HG02763 (cell line): Measurements from ENCODE around the gene ZNF780A.
A peak's percentile ranks its signal among the peaks of the same experiment; 100 is the strongest.
"Not testable (repeated sequence)": the region's sequence is repeated elsewhere in the genome, so short reads cannot be mapped to it uniquely, and the experiment has no call there.

ENCODE experiments used
- ATAC-seq: cut with Tn5 transposase; IDR thresholded peaks from one replicate; pipeline ENCODE4 v1.9.1; 2021; ENCODE audit warnings: mild to moderate bottlenecking, moderate library complexity; ENCODE audit not compliant: unreplicated experiment

The ZNF780A gene

DNA sequence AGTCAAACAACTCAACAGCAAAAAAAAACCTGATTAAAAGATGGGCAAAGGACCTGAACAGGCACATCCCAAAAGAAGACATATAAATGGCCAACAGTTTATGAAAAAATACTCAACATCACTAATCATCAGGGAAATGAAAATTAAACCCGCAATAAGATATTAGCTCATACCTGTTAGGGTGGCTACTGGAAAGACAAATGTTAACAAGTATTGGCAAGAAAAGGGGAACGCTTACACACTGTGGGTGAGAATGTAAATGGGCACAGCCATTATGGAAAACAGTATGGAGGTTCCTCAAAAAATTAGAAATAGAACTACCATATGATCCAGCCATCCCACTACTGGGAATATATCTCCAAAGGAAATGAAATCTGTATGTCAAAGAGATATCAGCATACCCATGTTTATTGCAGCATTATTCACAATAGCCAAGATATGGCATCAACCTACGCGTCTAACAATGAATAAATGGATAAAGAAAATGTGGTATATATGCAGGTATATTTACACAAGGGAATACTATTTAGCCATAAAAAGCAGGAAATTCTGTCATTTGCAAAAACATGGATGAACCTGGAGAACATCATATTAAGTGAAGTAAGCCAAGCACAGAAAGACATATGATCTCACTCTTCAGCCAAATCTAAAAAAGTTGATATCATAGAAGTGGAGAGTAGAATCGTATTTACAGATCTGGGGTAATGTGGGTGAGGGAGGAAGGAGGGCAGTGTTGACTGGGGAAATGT, 2.3 kb downstream of the ZNF780A start:
- no peak for ATAC-seq

DNA sequence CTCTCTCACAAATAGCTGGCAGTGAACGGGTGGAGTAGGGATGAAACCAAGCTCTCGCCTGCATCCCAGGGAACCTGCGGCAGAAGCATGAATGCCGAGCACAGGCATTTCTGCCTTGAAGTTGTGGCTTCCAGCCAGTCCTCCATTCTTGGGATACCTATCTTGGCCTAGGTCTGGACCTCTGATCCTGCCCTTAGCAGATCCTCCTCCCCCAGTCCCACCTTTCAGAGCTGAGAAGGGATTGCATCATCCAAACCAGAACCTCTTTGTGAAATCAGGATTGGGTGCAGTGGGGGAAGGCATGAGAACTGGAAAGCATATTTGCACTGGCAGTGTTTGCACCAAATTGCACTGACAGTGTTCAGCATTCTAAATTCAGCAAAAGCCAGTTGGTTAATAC, 5.8 kb downstream of the ZNF780A start:
- ATAC-seq = no peak

DNA sequence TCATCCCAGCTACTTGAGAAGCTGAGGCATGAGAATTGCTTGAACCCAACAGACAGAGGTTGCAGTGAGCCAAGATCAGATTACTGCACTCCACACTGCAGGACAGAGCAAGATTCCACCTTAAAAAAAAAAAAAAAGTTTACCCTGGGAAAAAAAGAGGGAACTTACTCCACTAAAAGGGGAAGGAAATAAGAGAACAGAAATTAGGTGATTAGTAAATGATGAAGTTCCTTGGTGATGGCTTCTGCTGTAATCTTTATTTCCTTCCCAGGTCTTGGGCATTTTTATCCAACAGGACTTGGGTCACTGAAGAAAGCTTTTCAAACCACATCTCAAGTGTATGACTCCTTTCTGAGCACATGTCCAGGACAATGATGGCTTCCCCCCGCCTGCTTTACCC, 9.3 kb downstream of the ZNF780A start:
- ATAC-seq = no peak

DNA sequence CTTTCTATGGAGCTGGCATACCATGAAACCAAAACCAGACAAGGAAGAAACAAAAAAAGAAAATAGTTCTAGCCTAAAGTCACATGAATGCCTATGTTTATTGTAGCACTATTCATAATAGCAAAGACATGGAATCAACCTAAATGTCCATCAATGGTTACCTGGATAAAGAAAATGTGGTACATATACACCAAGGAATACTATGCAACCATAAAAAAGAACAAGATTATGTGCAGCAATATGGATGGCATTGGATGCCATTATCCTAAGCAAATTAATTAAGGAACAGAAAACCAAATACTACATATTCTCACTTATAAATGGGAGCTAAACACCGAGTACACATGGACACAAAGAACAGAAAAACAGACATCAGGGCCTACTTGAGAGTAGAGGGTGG, 10.5 kb downstream of the ZNF780A start:
- ATAC-seq = no peak

DNA sequence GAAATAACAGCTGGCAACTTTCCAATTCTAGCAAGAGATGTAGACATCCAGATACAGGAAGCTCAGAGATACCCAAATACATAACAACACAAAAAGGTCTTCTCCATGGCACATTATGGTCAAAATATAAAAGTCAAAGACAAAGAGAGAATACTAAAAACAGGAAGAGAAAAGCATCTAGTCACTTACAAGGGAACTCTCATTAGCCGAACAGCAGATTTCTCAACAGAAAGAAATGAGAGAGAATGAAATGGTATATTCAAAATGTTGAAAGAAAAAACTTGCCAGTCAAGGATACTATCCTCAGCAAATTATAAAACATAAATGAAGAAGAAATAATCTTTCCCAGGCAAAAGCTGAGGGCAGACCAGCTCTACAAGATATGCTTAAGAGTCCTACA, 12.4 kb downstream of the ZNF780A start:
- no peak for ATAC-seq

DNA sequence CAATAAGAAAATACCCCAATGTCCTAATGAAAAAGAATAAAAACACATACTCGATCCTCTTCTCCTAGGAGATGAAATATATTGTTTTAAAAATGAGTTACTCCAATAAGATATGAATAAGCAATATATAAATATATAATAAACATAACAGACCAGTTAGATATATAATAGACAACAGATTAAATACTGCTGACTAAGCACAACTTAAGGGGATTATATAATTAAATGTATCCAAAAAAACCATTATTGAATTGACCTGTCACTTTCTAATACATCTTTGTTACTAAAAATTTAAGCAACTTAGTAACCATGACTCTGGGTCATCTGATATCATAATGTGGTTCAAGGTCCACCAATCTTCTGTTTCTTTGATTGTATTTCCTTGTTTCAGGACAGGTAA, 20.7 kb downstream of the ZNF780A start:
- ATAC-seq = no peak

DNA sequence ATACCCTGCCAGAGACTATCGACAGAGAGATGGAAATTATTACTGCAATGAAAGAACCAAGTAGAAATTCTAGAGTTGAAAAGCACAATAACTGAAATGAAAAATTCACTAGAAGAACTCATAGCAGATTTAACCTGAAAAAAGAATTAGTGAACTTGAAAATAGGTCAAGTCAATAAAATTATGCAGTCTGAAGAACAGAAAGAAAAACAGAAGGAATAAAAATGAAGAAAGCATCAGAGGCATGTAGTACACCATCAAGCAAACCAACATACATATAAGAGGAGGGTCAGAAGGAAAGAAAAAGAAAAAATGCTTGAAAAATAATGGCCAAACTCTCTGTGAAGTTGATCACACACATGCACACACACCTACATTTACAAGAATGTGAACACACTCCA, 31.1 kb downstream of the ZNF780A start:
- no peak for ATAC-seq

DNA sequence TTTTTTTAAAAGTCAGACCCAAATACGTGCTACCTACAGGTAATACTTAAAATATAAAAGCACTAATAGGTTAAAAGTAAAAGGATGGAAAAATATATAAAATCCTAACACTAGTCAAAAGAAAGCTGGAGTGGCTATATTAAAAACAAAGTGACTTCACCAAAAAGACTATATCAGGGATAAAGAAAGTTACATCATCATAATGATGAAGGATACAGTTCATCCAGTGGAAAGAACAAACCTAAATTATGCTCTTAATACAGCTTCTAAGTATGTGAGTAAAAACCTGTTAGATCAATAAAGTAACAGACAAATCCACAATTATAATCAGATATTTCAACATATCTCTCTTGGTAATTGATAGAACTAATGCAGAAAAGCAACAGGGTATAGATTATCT, 33.6 kb downstream of the ZNF780A start:
- ATAC-seq = no peak

DNA sequence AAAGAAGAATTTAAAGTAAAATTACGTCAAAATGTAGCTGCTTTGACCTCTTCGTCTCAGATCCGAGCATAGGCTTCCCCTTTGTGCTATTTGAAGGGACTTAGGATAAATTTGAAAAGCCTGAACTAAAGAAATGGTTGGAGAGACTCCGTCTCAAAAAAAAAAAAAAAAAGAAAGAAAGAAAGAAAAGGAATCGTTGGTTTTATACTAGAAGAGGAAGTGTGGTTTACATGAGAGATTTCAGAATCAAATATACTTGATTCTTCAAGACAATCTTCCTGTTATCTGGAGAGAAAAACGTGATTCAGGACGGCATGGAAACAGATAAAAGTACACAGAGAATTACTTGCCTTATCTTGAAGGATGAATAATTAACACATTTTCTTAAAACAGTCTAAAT, 34.2 kb downstream of the ZNF780A start:
- ATAC-seq = no peak

DNA sequence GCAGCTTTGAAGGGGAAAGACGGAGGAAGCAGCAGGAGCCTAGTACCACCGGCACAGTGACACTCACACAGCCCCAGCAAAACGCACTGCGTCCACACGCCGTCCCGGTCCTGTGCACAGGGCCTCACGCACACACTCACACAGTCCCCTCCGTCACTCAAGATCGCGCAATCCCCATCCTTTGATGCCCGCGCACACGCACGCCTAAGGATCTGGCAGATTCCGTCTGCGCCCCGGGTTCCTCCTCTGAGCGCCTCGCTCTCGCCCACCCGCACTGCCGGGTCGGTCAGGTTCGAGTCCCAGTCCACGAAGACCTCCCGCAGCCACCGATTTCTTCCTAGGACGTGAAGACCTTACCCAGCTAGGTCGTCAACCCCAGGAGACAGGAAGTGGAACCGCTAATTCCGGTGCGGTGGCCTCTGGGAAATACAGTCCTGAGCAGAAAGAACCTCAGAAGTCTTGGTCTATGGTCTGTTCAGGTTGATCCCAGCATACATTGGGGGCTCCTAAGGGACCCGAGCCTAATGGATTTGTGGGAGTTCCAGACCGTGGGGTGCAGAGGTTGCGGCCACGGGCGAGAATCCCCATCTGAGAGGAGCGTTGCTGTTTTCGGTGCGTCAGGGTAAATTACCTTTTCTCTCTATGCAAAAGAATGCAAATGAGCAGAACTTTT, 34.8 kb downstream of the ZNF780A start, which contains the start of gene ZNF780B:
Gene ZNF780B, minus strand, starts transcription at position 400 of the 673 bp plus-strand sequence. CDS start 5,899 bp downstream, outside the sequence.
- ATAC-seq = peak; percentile 68

DNA sequence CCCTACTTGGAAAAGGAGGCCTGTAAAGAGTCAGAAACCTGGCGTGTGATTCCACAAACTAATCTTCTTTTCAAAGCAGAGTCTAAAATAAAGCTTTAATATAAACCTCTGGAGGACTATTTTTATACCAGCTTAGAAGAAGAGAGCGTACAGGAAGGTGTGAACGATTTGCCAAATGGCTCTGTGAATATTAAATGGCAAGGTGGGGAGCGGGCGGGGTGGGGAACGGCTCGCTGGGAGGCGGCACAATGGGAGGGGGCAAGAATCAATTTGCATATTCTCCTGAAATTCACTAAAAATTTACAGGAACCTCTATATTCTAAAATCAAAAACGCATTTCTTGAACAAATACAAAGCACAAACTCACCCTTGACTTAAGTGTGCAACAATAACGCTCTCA, 35.7 kb downstream of the ZNF780A start:
- ATAC-seq = no peak

DNA sequence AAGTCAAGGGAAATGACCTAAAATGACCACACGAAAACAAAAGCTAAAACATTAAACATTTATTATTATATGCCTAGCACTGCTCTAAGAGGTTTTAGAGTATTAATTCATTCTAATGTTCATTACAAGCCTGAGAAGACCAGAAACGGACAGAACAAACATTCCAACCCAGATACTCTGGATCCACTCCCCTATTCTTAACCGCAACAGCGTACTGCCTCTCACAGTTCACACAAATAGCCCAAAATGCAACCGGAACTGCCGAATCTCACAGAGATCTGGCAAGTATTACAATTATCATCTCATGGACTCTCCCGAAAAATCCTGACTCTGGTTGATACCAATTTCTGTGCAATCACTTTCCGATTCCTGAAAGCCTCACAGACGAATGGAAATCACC, 36.1 kb downstream of the ZNF780A start:
- no peak for ATAC-seq

DNA sequence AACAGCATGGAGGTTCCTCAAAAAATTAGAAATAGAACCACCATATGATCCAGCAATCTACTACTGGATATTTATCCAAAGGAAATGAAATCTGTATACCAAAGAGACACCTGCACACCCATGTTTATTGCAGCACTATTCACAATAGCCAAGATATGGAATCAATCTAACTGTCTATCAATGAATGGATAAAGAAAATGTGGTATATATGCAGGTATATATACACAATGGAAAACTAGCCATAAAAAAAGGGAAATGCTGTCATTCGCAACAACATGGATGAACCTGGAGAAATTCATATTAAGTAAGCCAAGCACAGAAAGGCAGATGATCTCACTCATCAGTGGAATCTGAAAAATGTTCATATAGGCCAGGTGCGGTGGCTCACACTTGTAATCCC, 37.3 kb downstream of the ZNF780A start:
- ATAC-seq = no peak

DNA sequence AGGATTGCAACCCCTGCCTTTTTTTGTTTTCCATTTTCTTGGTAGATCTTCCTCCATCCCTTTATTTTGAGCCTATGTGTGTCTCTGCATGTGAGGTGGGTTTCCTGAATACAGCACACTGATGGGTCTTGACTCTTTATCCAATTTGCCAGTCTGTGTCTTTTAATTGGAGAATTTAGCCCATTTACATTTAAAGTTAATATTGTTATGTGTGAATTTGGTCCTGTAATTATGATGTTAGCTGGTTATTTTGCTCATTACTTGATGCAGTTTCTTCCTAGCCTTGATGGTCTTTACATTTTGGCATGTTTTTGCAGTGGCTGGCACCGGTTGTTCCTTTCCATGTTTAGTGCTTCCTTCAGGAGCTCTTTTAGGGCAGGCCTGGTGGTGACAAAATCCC, 49.0 kb downstream of the ZNF780A start:
- not testable (repeated sequence) for ATAC-seq

DNA sequence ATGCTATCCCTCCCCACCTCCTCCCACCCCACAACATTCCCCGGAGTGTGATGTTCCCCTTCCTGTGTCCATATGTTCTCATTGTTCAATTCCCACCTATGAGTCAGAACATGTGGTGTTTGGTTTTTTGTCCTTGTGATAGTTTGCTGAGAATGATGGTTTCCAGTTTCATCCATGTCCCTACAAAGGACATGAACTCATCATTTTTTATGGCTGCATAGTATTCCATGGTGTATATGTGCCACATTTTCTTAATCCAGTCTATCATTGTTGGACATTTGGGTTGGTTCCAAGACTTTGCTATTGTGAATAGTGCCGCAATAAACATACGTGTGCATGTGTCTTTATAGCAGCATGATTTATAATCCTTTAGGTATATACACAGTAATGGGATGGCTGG, 52.7 kb downstream of the ZNF780A start:
- not testable (repeated sequence) for ATAC-seq

DNA sequence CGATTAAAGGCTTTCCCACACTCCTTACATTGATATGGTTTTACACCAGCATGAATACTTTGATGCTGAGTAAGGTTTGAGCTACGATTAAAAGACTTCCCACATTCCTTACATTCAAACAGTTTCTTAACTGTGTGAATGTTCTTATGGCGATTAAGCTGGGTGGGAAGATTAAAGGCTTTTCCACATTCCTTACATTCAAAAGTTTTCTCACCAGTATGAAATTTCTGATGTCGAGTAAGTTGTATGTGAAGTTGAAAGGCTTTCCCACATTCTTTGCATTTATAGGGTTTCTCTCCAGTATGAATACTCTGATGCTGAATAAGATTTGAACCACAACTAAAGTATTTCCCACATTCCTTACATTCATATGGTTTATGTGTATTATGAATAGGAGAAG, 54.7 kb downstream of the ZNF780A start:
- ATAC-seq = no peak

DNA sequence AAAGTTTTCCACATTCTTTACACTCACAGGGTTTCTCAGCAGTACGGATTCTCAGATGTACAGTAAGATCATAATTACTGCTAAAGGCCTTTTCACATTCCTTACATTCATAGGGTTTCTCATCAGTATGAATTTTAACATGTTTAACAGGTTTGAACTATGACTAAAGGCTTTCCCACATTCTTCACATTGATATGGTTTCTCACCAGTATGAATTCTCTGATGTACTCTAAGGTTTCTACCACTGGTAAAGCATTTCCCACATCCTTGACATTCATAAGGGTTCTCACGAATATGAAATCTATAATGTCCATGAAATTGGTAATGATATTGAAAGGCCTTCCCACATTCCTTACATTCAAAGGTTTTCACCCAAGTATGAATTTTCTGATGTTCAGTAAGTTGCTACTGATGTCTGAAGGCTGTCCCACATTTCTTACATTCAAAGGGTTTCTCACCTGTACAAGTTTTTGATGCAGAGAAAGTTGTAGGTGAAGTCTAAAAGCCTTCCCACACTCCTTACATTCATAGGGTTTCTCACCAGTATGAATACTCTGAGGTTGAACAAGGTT, 56.7 kb downstream of the ZNF780A start:
- ATAC-seq = no peak

DNA sequence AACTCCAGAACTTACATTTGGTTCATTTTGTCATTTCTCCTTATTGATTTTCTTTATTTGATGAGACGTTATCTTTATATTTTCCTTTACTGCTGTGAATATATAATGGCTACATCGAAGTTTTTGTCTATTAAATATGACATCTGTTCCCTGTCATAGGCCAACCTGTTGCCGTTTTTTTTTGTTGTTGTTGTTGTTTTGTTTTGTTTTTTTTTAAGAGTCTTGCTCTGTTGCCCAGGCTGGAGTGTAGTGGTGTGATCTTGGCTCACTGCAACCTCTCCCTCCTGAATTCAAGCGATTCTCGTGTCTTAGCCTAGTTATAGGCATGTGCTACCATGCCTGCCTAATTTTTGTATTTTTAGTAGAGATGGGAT, 64.2 kb downstream of the ZNF780A start:
- ATAC-seq = no peak

DNA sequence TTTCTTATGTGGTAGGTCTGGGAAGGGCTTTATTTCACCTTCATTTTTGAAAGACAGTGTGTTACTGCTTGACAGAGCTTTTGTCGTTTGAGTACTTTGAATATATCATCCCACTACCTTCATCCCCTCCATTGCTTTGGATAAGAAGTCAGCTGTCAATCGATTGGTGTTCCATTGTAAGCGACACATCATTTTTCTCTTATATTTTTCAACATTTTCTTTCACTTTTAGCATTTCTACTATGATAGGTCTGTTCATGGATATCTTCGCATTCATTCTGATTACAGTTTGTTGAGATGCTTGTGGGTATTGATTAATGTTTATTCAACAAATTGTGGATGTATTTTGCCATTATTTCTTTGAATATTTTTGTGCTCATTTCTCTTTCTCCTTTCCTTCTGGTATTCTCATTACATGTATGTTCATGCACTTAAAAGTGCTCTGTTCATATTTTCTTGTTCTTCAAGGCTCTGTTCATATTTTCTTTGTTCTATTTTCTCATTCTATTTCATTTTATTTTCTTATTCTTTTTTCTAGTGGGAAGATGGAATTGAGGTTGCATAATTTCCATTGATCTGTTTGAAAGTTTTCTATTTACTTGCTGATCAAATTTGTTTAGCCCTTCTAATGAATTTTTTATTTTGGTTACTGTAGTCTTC, 64.7 kb downstream of the ZNF780A start:
- no peak for ATAC-seq

DNA sequence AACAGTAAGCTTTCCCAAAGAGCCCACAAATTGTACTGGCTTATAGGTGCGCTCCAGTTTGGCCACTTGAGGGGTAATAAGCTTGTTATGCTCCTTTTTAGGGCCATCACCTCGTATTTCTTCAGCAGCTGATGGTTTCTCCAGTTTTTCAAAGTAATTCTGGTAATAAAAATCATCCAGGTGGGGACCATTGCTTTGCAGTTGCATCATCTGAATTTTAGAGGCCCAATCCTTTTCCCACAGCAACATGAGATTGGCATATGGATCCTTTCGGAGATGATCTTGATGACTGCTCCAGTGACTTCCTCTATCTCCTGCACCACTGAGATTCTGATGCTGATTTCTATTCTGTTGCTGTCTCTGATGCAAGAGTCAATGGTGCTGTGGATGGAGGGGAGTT, 66.8 kb downstream of the ZNF780A start:
- no peak for ATAC-seq
